Measurements from ENCODE around the gene GRB7.
A peak's percentile ranks its signal among the peaks of the same experiment; 100 is the strongest.
"Not testable (repeated sequence)": the region's sequence is repeated elsewhere in the genome, so short reads cannot be mapped to it uniquely, and the experiment has no call there.

Gene GRB7

GRCh38 chr17:39709998-39710964, 27.5 kb upstream of the GRB7 start:
- DNase-seq, result no peak
- ATAC-seq, result no peak

- not testable (repeated sequence) for ATAC-seq, DNase-seq
Measured at GRCh38 chr17:39711071-39711470, 26.7 kb upstream of the GRB7 start.

GRCh38 chr17:39711851-39712250, 25.9 kb upstream of the GRB7 start:
- DNase-seq (no peak), ATAC-seq (no peak)

GRCh38 chr17:39714234-39714633, 23.5 kb upstream of the GRB7 start:
- DNase-seq, result no peak
- no peak for ATAC-seq

- DNase-seq (no peak), ATAC-seq (no peak)
Measured at GRCh38 chr17:39715375-39716072, 22.2 kb upstream of the GRB7 start.

- DNase-seq (no peak), ATAC-seq (no peak)
Measured at GRCh38 chr17:39716073-39716818, 21.5 kb upstream of the GRB7 start.

- ATAC-seq, result no peak
- DNase-seq, result no peak
Measured at GRCh38 chr17:39716879-39717536, 20.7 kb upstream of the GRB7 start.

- DNase-seq (no peak), ATAC-seq (no peak)
Measured at GRCh38 chr17:39717660-39718059, 20.1 kb upstream of the GRB7 start.

- no peak for DNase-seq
- no peak for ATAC-seq
Measured at GRCh38 chr17:39719563-39720355, 18.0 kb upstream of the GRB7 start.

- DNase-seq (no peak), ATAC-seq (no peak)
Measured at GRCh38 chr17:39722104-39722503, 15.6 kb upstream of the GRB7 start.

- no peak for ATAC-seq
Measured at GRCh38 chr17:39722965-39723848, 14.5 kb upstream of the GRB7 start.

GRCh38 chr17:39724731-39725130, 13.0 kb upstream of the GRB7 start:
- no peak for DNase-seq

More at GRCh38 chr17:39722965-39723848, 14.5 kb upstream of the GRB7 start:
- DNase-seq, result peak; percentile 33

GRCh38 chr17:39725923-39726322, 11.8 kb upstream of the GRB7 start:
- not testable (repeated sequence) for DNase-seq, ATAC-seq

More at GRCh38 chr17:39724731-39725130, 13.0 kb upstream of the GRB7 start:
- no peak for ATAC-seq

- no peak for ATAC-seq
- DNase-seq, result no peak
Measured at GRCh38 chr17:39726617-39727016, 11.1 kb upstream of the GRB7 start.

- ATAC-seq (no peak), DNase-seq (no peak)
Measured at GRCh38 chr17:39727556-39727955, 10.2 kb upstream of the GRB7 start.

GRCh38 chr17:39729280-39729851, 8.4 kb upstream of the GRB7 start:
- DNase-seq (no peak), ATAC-seq (no peak)

GRCh38 chr17:39730095-39730921, 7.4 kb upstream of the GRB7 start, which contains the start of gene MIEN1:
MIEN1 (minus strand) TSS chr17:39730532; CDS start chr17:39730495, 37 bp downstream.
- peak; percentile 94 for ATAC-seq
- DNase-seq, result peak; percentile 97

GRCh38 chr17:39732586-39732985, 5.2 kb upstream of the GRB7 start:
- ATAC-seq (no peak), DNase-seq (no peak)

- DNase-seq, result no peak
- ATAC-seq, result no peak
Measured at GRCh38 chr17:39735882-39736281, 1.9 kb upstream of the GRB7 start.

Measured in stimulated activated naive CD8-positive, alpha-beta T cell treated with anti-CD3 and anti-CD28 coated beads, Interleukin-15, Interleukin-2, amounts not matched to agents 100 U/mL and 50 U/mL, for 24 hours (primary cell).